Liver (tissue), 9 donors: ENCODE data around the gene BAK1. TPM values are rescaled to one million over a fixed set of nuclear protein-coding genes. Genes with fewer than 3 reads are reported as not detected.

Experiments
- DNase-seq: peaks from one replicate; pipeline ENCODE4 v3.0.0-alpha.2; 2017; ENCODE audit warnings: low spot score
- H3K27ac ChIP-seq, 2 donors: one replicate each; pipeline ENCODE4 v1.7.0; 2013; ENCODE audit warnings: inconsistent platforms in 2 of 2, low read length in 2 of 2, control low read depth in 1 of 2, low read depth in 1 of 2, mild to moderate bottlenecking in 1 of 2
- H3K27me3 ChIP-seq, 4 donors: one replicate each; pipeline versions ENCODE4 v1.6.1 to v1.7.0; 2013; ENCODE audit warnings: low read length in 3 of 4, inconsistent platforms in 1 of 4, mild to moderate bottlenecking in 1 of 4, moderate library complexity in 1 of 4; ENCODE audit not compliant: control insufficient read depth in 4 of 4, insufficient read depth in 4 of 4
- H3K36me3 ChIP-seq, 4 donors: one replicate each; pipeline versions ENCODE4 v1.6.1 to v1.7.0; 2013; ENCODE audit warnings: low read length in 3 of 4, mild to moderate bottlenecking in 3 of 4, low read depth in 1 of 4, moderate library complexity in 1 of 4; ENCODE audit not compliant: control insufficient read depth in 4 of 4, insufficient read depth in 3 of 4
- H3K4me1 ChIP-seq, 4 donors: one replicate each; pipeline versions ENCODE4 v1.6.1 to v1.7.0; 2013; ENCODE audit warnings: low read length in 3 of 4, mild to moderate bottlenecking in 3 of 4, moderate library complexity in 1 of 4; ENCODE audit not compliant: control insufficient read depth in 4 of 4, insufficient read depth in 4 of 4
- H3K4me3 ChIP-seq, 3 donors: one replicate each; pipeline versions ENCODE4 v1.6.1 to v1.7.0; 2013; ENCODE audit warnings: low read length in 3 of 3, control low read depth in 1 of 3, low read depth in 1 of 3, mild to moderate bottlenecking in 1 of 3
- H3K9ac ChIP-seq, 2 donors: one replicate each; pipeline ENCODE4 v1.7.0; 2013; ENCODE audit warnings: low read length in 2 of 2, mild to moderate bottlenecking in 2 of 2, moderate library complexity in 2 of 2, control low read depth in 1 of 2, low read depth in 1 of 2
- H3K9me3 ChIP-seq, 4 donors: one replicate each; pipeline versions ENCODE4 v1.6.1 to v1.7.0; 2013; ENCODE audit warnings: low read length in 3 of 4; ENCODE audit not compliant: control insufficient read depth in 4 of 4
- EGR1 ChIP-seq, 2 donors: IDR thresholded peaks; 2 replicates each; pipeline ENCODE4 v1.6.1; 2016 to 2018; ENCODE audit warnings: antibody characterized with exemption in 2 of 2, low read depth in 2 of 2
- FOXA1 ChIP-seq: IDR thresholded peaks from 2 replicates; pipeline ENCODE4 v1.6.1; 2016; ENCODE audit warnings: antibody characterized with exemption
- FOXA2 ChIP-seq: IDR thresholded peaks from 2 replicates; pipeline ENCODE4 v1.6.1; 2016; ENCODE audit warnings: antibody characterized with exemption
- GABPA ChIP-seq, 2 donors: IDR thresholded peaks in 1 of 2; conservative IDR thresholded peaks in 1 of 2; 2 replicates each; pipeline ENCODE4 v1.6.1; 2016; ENCODE audit warnings: antibody characterized with exemption in 2 of 2, mild to moderate bottlenecking in 1 of 2, moderate library complexity in 1 of 2
- HNF4A ChIP-seq, 2 donors: conservative IDR thresholded peaks; 2 replicates each; pipeline ENCODE4 v1.6.1; 2016; ENCODE audit warnings: antibody characterized with exemption in 2 of 2, mild to moderate bottlenecking in 2 of 2
- HNF4G ChIP-seq: IDR thresholded peaks from 2 replicates; pipeline ENCODE4 v1.6.1; 2016; ENCODE audit warnings: antibody characterized with exemption
- JUND ChIP-seq, 2 donors: IDR thresholded peaks; 2 replicates each; pipeline ENCODE4 v1.6.1; 2016; ENCODE audit warnings: antibody characterized with exemption in 2 of 2
- NR2F2 ChIP-seq: IDR thresholded peaks from 2 replicates; pipeline ENCODE4 v1.6.1; 2016; ENCODE audit warnings: antibody characterized with exemption
- RAD21 ChIP-seq, 2 donors: IDR thresholded peaks; 2 replicates each; pipeline ENCODE4 v1.6.1; 2016; ENCODE audit warnings: antibody characterized with exemption in 2 of 2, mild to moderate bottlenecking in 2 of 2
- RXRA ChIP-seq, 2 donors: IDR thresholded peaks; 2 replicates each; pipeline ENCODE4 v1.6.1; 2017 to 2018; ENCODE audit warnings: antibody characterized with exemption in 2 of 2, mild to moderate bottlenecking in 1 of 2
- SP1 ChIP-seq: IDR thresholded peaks from 2 replicates; pipeline ENCODE4 v1.6.1; 2018; ENCODE audit warnings: antibody characterized with exemption, mild to moderate bottlenecking
- TAF1 ChIP-seq: conservative IDR thresholded peaks from 2 replicates; pipeline ENCODE4 v1.6.1; 2016; ENCODE audit warnings: antibody characterized with exemption, mild to moderate bottlenecking
- YY1 ChIP-seq: IDR thresholded peaks from 2 replicates; pipeline ENCODE4 v1.6.1; 2016; ENCODE audit warnings: antibody characterized with exemption, mild to moderate bottlenecking
- WGBS: extraction: QIAGEN DNeasy Blood & Tissue Kit; methylation state at CpG from one replicate; pipeline ENCODE4 v1.1.7; 2013; 5-methylcytosine and 5-hydroxymethylcytosine counted together
- polyA plus RNA-seq, 2 donors: library from polyadenylated mRNA; stranded (reverse) in 1 of 2; unstranded in 1 of 2; fragments of 200-250 nt in 1 of 2; fragments of >200 nt in 1 of 2; fragmentation: Nextera tagmentation in 1 of 2; extraction: Ambion mirVana in 1 of 2; gene quantifications; one replicate each; pipeline versions ENCODE4 v1.2.1 to v1.2.3, GENCODE V29; 2013 to 2015
- total RNA-seq, 2 donors: library from RNA; depleted of rRNA; stranded (reverse); fragments of >200 nt; gene quantifications; one replicate each; pipeline ENCODE4 v1.2.3, GENCODE V29; 2014
- TF ChIP-seq, protein P1 (sequence below): fragments of 150-350 bp; IDR thresholded peaks from 2 replicates; pipeline ENCODE4 v1.5.1; 2017; ENCODE audit warnings: improper control_type of control experiment, low read depth, low read length; ENCODE audit not compliant: missing input control
- TF ChIP-seq, protein P2 (sequence below): IDR thresholded peaks from 2 replicates; pipeline ENCODE4 v1.6.1; 2016; ENCODE audit warnings: antibody characterized with exemption
- TF ChIP-seq, protein P3 (sequence below): IDR thresholded peaks from 2 replicates; pipeline ENCODE4 v1.6.1; 2016; ENCODE audit warnings: antibody characterized with exemption
- TF ChIP-seq, protein P4 (sequence below): IDR thresholded peaks from 2 replicates; pipeline ENCODE4 v1.6.1; 2016; ENCODE audit warnings: antibody characterized with exemption, mild to moderate bottlenecking
- TF ChIP-seq, protein P5 (sequence below): IDR thresholded peaks from 2 replicates; pipeline ENCODE4 v1.6.1; 2016; ENCODE audit warnings: antibody characterized with exemption
- donor health status: healthy.
- donor health status: healthy.
- donor health status: healthy.
- donor health status: healthy.
- donor health status: healthy.

Gene BAK1
- total and polyA plus RNA-seq, 4 donors = 2.4 to 8.7 (median 5.3) TPM

DNA sequence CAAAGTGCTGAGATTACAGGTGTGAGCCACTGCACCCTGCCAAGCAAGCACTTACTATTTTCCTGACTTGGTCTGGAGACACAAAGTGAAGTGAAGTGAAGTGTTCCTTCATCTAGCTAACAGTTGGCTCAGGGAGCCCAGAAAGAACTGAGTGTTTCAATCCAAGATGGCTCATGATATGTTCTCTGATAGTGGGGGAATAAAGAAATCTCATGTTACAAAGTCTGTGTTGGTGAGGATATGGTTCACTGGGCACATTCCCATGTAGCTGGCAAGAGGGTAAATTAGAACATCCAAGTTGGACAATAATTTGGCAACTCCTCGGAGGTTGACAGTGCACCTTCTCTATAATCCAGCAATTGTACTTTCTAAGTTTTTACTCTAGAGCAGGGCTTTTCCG, 36.0 kb upstream of the BAK1 start:
- TF ChIP-seq, protein P1, sequence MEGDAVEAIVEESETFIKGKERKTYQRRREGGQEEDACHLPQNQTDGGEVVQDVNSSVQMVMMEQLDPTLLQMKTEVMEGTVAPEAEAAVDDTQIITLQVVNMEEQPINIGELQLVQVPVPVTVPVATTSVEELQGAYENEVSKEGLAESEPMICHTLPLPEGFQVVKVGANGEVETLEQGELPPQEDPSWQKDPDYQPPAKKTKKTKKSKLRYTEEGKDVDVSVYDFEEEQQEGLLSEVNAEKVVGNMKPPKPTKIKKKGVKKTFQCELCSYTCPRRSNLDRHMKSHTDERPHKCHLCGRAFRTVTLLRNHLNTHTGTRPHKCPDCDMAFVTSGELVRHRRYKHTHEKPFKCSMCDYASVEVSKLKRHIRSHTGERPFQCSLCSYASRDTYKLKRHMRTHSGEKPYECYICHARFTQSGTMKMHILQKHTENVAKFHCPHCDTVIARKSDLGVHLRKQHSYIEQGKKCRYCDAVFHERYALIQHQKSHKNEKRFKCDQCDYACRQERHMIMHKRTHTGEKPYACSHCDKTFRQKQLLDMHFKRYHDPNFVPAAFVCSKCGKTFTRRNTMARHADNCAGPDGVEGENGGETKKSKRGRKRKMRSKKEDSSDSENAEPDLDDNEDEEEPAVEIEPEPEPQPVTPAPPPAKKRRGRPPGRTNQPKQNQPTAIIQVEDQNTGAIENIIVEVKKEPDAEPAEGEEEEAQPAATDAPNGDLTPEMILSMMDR = no peak
- TF ChIP-seq, protein P2, sequence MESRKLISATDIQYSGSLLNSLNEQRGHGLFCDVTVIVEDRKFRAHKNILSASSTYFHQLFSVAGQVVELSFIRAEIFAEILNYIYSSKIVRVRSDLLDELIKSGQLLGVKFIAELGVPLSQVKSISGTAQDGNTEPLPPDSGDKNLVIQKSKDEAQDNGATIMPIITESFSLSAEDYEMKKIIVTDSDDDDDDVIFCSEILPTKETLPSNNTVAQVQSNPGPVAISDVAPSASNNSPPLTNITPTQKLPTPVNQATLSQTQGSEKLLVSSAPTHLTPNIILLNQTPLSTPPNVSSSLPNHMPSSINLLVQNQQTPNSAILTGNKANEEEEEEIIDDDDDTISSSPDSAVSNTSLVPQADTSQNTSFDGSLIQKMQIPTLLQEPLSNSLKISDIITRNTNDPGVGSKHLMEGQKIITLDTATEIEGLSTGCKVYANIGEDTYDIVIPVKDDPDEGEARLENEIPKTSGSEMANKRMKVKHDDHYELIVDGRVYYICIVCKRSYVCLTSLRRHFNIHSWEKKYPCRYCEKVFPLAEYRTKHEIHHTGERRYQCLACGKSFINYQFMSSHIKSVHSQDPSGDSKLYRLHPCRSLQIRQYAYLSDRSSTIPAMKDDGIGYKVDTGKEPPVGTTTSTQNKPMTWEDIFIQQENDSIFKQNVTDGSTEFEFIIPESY = no peak
- Histone ChIP-seq H3K36me3 (no peaks in the 10 kb centered on the region), H3K9ac (no peak overlapping the region), H3K27ac (no peak overlapping the region), H3K4me1 (peaks cover 4 to 14% (median 10%) of the 10 kb centered on the region in 4 donors), H3K4me3 (no peak overlapping the region), H3K9me3 (peaks cover 0 to 3% (median 1%) of the 10 kb centered on the region in 4 donors), H3K27me3 (no peaks in the 10 kb centered on the region)
- WGBS = 100% methylated on average over 2 of the region's 2 CpGs
- DNase-seq = no peak

DNA sequence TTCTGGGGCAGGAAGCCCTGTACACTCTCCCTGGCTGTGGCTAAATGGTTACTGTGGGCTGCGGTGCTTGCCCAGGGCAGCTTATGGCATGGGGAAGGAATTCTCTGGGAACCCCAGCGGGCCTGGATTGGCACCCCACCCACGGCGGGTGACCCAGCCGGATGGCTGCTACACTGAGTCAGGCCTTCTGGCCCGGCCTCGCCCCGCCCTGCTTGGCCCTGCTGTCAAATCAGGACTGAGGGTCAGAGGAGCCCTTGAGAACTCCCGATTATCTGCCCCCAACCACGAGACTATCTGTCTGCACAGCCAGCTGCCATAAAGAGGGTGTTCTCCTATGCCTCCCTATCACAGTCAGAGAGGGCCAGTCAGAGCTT, 33.7 kb upstream of the BAK1 start:
- no peak for DNase-seq
- Histone ChIP-seq H3K27ac (no peak overlapping the region), H3K4me3 (no peak overlapping the region), H3K4me1 (peaks cover 0 to 5% (median 0%) of the 10 kb centered on the region in 4 donors), H3K36me3 (no peaks in the 10 kb centered on the region), H3K9me3 (peaks cover 0 to 3% (median 1%) of the 10 kb centered on the region in 4 donors), H3K27me3 (no peaks in the 10 kb centered on the region), H3K9ac (no peak overlapping the region)
- TF ChIP-seq JUND (IDR thresholded peaks at IDR 0.05) = no peak
- TF ChIP-seq, protein P3, sequence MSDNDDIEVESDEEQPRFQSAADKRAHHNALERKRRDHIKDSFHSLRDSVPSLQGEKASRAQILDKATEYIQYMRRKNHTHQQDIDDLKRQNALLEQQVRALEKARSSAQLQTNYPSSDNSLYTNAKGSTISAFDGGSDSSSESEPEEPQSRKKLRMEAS = no peak
- no peak for TF ChIP-seq TAF1
- TF ChIP-seq SP1 = no peak
- TF ChIP-seq, protein P2 = no peak
- no peak for TF ChIP-seq FOXA1
- TF ChIP-seq, protein P4, sequence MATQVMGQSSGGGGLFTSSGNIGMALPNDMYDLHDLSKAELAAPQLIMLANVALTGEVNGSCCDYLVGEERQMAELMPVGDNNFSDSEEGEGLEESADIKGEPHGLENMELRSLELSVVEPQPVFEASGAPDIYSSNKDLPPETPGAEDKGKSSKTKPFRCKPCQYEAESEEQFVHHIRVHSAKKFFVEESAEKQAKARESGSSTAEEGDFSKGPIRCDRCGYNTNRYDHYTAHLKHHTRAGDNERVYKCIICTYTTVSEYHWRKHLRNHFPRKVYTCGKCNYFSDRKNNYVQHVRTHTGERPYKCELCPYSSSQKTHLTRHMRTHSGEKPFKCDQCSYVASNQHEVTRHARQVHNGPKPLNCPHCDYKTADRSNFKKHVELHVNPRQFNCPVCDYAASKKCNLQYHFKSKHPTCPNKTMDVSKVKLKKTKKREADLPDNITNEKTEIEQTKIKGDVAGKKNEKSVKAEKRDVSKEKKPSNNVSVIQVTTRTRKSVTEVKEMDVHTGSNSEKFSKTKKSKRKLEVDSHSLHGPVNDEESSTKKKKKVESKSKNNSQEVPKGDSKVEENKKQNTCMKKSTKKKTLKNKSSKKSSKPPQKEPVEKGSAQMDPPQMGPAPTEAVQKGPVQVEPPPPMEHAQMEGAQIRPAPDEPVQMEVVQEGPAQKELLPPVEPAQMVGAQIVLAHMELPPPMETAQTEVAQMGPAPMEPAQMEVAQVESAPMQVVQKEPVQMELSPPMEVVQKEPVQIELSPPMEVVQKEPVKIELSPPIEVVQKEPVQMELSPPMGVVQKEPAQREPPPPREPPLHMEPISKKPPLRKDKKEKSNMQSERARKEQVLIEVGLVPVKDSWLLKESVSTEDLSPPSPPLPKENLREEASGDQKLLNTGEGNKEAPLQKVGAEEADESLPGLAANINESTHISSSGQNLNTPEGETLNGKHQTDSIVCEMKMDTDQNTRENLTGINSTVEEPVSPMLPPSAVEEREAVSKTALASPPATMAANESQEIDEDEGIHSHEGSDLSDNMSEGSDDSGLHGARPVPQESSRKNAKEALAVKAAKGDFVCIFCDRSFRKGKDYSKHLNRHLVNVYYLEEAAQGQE = no peak
- TF ChIP-seq, protein P5, sequence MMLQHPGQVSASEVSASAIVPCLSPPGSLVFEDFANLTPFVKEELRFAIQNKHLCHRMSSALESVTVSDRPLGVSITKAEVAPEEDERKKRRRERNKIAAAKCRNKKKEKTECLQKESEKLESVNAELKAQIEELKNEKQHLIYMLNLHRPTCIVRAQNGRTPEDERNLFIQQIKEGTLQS = no peak
- no peak for TF ChIP-seq RXRA (IDR thresholded peaks at IDR 0.05)
- TF ChIP-seq, protein P1 = no peak
- no peak for TF ChIP-seq HNF4G
- TF ChIP-seq GABPA (IDR thresholded peaks at IDR 0.05 in 1 of 2, conservative IDR thresholded peaks at IDR 0.05 in 1 of 2) = no peak
- no peak for TF ChIP-seq YY1
- TF ChIP-seq NR2F2 = no peak
- TF ChIP-seq HNF4A (conservative IDR thresholded peaks at IDR 0.05) = no peak
- no peak for TF ChIP-seq RAD21 (IDR thresholded peaks at IDR 0.05)
- no peak for TF ChIP-seq EGR1 (IDR thresholded peaks at IDR 0.05; ENCODE audit: low read depth in 2 of 2)
- no peak for TF ChIP-seq FOXA2
- WGBS = 76% methylated on average over 10 of the region's 10 CpGs
